Cortex of kidney (tissue), 1 donor: Measurements from ENCODE around the gene ATL1.
"Not testable (repeated sequence)": the region's sequence is repeated elsewhere in the genome, so short reads cannot be mapped to it uniquely, and the experiment has no call there.

ENCODE experiments used
- DNase-seq: peaks from one replicate; lab custom pipeline; 2025; lab: John Stamatoyannopoulos, UW

Gene ATL1

DNA sequence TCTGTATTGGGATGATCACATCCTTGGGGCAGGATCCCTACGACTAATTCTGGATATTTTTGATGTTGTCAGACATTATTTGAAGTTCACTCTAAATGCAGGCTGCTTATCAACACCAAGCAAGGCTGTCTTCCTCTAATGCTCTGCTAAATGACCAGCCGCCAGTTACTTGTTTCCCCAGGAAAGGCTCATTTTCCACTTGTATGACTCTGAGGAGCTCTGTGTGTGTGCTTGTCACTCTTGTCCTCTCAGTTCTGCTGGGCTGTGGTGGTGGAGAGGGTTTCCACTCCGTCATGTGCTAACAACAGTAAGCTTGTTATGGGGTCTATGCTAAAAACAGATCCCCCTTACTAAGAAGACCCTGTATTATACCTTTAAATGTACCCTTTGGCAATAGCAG is 42.1 kb downstream of the ATL1 start:
- DNase-seq: no peak

DNA sequence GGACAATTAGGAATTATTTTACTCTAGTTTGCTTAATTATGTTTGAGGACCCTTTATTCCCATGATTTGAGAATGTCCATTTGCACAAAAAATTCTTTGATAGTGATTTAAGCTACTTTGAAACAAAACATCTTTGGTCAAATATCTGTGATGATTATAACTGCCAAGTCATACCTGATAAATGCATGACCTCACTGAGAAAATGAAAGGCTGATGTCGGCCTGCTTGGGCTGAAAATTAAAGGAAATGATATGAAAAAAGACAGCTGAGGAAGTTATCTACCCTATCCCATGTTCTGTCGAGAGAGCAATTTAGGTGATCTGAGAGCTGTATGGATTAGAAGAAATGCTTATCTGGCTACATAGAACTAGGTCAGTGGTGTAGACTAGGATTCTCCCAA is 43.6 kb downstream of the ATL1 start:
- DNase-seq: no peak

GRCh38 chr14:50605766-50606165 is 45.8 kb downstream of the ATL1 start:
- no peak for DNase-seq

GRCh38 chr14:50606468-50606867 is 46.5 kb downstream of the ATL1 start:
- DNase-seq: no peak

DNA sequence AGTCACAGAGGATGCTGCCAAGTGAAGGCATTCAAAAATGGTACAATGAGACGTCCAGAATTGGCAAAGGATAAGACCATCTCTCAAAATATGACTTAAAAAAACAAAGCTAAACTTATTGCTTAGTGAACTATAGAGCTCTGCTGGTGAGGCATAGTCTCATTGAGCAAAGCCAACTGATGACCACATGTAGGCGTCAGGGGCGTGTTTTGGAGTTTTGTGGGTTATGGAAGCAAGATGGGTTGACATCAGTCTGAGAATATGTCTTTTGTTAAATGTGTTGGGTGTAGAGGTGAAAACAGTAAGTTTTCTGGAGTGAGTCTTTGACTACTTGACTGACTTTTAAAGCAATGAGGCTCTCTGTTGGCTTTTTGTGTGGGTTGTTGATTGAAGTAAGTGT is 47.2 kb downstream of the ATL1 start:
- DNase-seq: no peak

GRCh38 chr14:50607761-50608160 is 47.8 kb downstream of the ATL1 start:
- no peak for DNase-seq

DNA sequence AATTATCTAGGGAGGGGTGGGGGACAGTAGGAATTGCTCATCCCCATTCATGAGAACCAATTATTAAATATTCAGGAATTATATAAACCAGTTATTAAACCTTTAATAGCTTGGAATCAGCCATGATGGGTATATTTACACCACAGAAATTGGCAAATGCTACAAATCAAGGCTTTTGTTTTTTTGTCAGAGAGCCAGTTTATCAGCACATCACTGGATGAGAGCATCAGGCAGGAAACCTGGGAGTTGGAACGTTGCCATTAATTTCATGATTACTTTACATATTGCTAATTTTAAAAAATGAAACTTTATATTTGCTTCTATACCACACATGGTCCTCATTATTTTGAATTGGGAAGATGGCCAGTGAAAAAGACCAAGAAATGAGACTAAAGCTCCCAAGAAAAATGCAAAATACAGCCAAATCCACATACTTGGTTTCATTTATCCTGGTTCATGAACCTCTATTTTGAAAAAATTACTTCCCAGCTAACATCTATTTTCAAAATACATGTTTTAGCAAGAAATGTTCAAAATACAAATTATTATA is 48.4 kb downstream of the ATL1 start:
- no peak for DNase-seq

DNA sequence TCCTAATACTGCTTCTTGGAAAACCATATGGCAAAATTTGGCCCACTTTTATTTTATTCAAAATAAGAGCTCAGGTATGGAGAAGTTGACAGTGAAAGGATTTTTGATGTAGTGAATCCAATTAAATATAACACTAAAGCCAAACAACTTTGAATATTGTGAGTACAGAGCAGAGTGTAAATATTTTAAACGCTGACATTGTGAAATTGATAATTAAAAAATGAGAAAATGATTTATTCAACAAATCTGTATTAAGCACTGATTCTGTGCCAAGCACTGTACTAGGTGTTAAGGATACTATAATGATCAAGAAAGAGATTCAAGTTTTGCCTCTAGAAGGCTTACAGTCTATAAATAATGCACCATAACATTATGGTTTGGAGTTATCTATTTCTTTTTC is 50.5 kb downstream of the ATL1 start:
- DNase-seq: no peak

DNA sequence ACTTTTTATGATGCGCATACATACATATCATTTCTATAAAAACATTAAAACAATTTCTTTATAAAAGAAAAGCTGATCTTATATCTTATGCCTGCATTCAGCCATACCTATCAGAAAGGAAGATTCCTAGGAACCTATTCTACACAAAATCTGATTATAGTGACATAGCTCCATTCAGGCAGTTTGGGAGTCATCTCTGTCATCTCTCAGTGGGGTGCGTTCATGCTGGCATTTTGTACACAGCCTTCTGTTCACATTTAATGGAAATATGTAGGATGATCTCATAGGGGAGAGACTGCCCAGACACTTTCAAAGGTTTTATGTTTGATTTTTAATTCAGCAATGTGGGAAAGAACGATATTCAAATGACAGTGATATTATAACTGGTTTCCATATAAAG is 52.9 kb downstream of the ATL1 start:
- no peak for DNase-seq

GRCh38 chr14:50615056-50615455 is 55.1 kb downstream of the ATL1 start:
- no peak for DNase-seq

GRCh38 chr14:50615552-50615951 is 55.6 kb downstream of the ATL1 start:
- no peak for DNase-seq

DNA sequence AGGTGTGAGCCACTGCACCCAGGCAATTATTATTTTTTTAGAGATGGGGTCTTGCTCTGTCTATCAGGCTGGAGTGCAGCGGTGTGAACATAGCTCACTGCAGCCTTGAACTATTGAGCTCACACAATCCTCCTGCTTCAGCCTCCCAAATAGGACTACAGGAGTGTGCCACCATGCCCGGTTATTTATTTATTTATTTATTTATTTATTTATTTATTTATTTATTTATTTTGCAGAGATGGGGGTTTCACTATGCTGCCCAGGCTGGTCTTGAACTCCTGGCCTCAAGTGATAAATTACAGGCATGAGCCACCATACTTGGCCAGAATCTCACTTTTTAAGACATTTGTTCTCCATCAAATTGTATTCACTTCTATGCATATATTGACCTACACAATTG is 56.3 kb downstream of the ATL1 start:
- no peak for DNase-seq

DNA sequence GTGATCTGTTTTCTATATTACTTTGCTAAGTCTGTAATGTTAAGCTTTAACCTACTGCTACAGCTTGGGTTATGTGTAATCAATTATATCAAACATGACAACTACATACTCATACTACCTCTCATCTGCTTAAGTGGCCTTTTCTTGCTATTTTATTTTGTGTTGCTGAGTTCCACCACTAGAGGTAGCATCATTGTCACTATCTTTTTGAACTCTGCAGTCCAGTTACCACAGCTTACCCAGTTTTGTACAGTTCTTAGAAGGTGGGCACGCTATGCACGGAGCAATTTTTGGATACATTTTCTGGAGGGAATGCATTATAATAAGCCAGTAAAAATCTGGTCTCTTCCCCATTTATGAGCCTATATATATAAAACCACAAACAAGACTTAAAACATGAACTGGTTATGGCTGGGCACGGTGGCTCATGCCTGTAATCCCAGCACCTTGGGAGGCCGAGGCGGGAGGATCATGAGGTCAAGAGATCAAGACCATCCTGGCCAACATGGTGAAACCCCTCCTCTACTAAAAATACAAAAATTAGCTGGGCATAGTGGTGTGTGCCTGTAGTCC is 59.7 kb downstream of the ATL1 start:
- no peak for DNase-seq

GRCh38 chr14:50620341-50620740 is 60.4 kb downstream of the ATL1 start:
- DNase-seq: no peak

- DNase-seq: no peak
Observed at GRCh38 chr14:50622978-50623377, 63.0 kb downstream of the ATL1 start.

DNA sequence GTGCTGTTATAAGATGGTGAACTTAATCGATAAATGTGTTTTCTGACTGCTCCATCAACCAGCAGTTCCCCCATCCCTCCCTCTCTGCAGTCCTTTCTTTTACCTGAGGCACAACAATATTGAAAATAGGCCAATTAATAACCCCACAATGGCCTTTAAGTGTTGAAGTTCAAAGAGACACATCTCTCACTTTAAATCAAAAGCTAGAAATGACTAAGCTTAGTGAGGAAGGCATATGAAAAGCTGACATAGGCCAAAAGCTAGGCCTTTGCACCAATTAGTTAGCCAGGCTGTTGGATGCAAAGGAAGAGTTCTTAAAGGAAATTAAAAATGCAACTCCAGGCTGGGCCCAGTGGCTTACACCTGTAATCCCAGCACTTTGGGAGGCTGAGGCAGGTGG is 64.5 kb downstream of the ATL1 start:
- DNase-seq: no peak

DNA sequence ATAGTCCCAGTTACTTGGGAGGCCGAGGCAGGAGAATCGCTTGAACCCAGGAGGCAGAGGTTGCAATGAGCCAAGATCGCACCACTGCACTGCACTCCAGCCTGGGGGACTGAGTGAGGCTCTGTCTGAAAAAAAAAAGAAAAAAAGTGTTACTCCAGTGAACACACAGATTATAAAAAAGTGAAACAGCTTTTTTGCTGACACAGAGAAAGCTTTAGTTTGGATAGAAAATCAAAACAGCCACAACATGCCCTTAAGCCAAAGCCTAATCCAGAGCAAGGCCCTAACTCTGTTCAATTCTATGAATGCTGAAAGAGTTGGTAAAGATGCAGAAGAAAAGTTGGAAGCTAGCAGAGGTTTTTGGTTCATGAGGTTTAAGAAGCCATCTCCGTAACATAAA is 65.0 kb downstream of the ATL1 start:
- DNase-seq: not testable (repeated sequence)

DNA sequence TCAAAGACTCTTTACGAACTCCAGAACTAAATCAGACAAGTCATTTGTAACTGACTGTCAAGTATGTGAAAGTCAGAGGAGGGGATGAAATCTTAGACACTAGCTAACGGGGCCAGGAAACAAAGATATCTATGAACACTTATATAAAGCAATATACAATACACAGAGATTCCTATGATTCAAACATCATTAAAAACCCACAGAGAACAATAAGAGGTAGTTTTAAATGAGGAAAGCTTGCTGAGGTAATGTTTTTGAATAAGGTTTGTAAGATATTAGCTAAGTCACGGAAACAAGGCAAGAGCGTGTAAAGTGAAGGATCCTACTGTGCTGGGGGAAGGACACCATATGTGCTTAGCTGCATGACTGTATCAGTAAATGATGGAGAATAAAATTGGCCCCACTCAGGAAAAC is 71.5 kb downstream of the ATL1 start:
- no peak for DNase-seq

DNA sequence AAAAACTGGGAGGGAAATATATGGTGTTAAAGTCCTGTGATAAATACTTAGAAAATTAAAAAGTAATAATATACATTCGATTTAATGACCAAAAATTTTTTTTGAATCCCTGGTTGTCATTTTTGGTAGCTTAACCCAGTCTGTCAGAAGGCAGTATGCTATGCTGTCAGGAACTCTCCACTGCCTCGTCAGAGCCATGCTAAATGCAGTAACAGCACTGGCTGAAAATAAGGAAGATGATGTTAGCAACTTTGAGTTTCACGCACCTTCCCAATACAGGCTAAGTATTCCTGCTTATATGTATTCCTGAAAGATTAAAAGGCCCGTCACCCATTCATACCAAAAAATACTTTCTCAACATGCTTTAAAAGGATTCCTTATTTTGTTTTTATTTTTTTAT is 74.0 kb downstream of the ATL1 start:
- DNase-seq: no peak

GRCh38 chr14:50635141-50635540 is 75.2 kb downstream of the ATL1 start:
- DNase-seq: no peak

GRCh38 chr14:50647282-50647681 is 87.3 kb downstream of the ATL1 start:
- no peak for DNase-seq

DNA sequence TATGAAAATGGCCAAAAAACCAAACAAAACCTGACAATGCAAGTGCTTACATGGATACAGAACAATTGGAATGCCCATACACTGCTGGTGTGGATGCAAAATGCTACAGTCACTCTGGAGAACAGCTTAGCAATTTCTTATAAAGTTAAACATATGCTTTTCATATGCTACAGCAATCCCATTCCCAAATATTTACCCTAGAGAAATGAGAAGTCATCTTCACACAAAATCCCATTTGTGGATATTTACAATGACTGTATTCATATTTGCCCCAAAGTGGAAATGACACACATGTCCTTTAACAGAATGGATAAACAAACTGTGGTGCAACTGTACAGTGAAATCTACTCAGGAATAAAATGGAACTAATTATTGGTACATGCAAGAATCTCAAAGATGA is 87.8 kb downstream of the ATL1 start:
- no peak for DNase-seq

DNA sequence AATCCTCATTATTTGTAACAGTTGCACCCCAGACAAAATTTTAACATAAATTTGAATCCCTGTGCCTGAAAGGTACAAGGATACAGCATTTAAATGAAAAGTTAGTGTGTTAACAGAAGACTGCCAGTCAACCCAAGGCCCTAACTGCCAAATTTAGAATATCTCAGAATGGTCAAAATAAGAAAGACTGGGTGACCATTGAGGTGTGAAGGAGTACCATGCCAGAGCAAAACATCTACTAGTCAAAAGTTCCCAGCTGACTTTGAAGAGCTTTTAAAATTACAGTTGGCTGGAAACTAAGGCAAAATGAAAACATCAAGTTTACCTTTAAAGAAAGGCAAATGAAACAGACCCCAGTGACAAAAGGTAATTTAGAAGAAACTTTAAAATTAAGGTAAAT is 89.7 kb downstream of the ATL1 start:
- DNase-seq: no peak

GRCh38 chr14:50656776-50657175 is 96.8 kb downstream of the ATL1 start:
- DNase-seq: no peak

GRCh38 chr14:50657753-50658152 is 97.8 kb downstream of the ATL1 start:
- DNase-seq: no peak
